NCI-H2196 treated with DMSO at 0.1 percent for 48 hours (cell line): Measurements from ENCODE around the gene CTIF.
"Not testable (repeated sequence)": the region's sequence is repeated elsewhere in the genome, so short reads cannot be mapped to it uniquely, and the experiment has no call there.

Experiments used
- DNase-seq: peaks from one replicate; lab custom pipeline; 2025; ENCODE audit not compliant: unreplicated experiment; lab: John Stamatoyannopoulos, UW

Gene CTIF

GRCh38 chr18:48538531-48539405, at the start of gene CTIF:
TSS of gene CTIF (plus strand) at chr18:48539031. CDS start at chr18:48619566, 80,535 bp downstream.
- DNase-seq, result peak; percentile 94

- DNase-seq, result no peak
Measured at GRCh38 chr18:48490641-48491293, 48.1 kb upstream of the CTIF start.

- no peak for DNase-seq
Measured at GRCh38 chr18:48492880-48493279, 46.0 kb upstream of the CTIF start.

- peak; percentile 6 for DNase-seq
Measured at GRCh38 chr18:48493434-48494230, 45.2 kb upstream of the CTIF start.

GRCh38 chr18:48497863-48498262, 41.0 kb upstream of the CTIF start:
- no peak for DNase-seq

- no peak for DNase-seq
Measured at GRCh38 chr18:48500517-48500916, 38.3 kb upstream of the CTIF start.

- DNase-seq, result no peak
Measured at GRCh38 chr18:48502906-48503305, 35.9 kb upstream of the CTIF start.

GRCh38 chr18:48504819-48505218, 34.0 kb upstream of the CTIF start:
- DNase-seq, result no peak

- DNase-seq, result not testable (repeated sequence)
Measured at GRCh38 chr18:48506983-48507568, 31.8 kb upstream of the CTIF start.

- not testable (repeated sequence) for DNase-seq
Measured at GRCh38 chr18:48512498-48512897, 26.3 kb upstream of the CTIF start.

GRCh38 chr18:48514786-48515185, 24.0 kb upstream of the CTIF start:
- no peak for DNase-seq

GRCh38 chr18:48517048-48517447, 21.8 kb upstream of the CTIF start:
- DNase-seq, result no peak

GRCh38 chr18:48519431-48520100, 19.3 kb upstream of the CTIF start:
- no peak for DNase-seq

GRCh38 chr18:48521723-48522122, 17.1 kb upstream of the CTIF start:
- DNase-seq, result no peak

- DNase-seq, result no peak
Measured at GRCh38 chr18:48525671-48526070, 13.2 kb upstream of the CTIF start.

GRCh38 chr18:48527461-48527860, 11.4 kb upstream of the CTIF start:
- DNase-seq, result no peak

GRCh38 chr18:48528861-48529260, 10.0 kb upstream of the CTIF start:
- no peak for DNase-seq

- DNase-seq, result no peak
Measured at GRCh38 chr18:48529796-48530195, 9.0 kb upstream of the CTIF start.

GRCh38 chr18:48530399-48531081, 8.3 kb upstream of the CTIF start:
- DNase-seq, result no peak

GRCh38 chr18:48531082-48531403, 7.8 kb upstream of the CTIF start:
- no peak for DNase-seq
